Activated B cell treated with CpG ODN at 0.5 μM for 24 hours (primary cell): ENCODE measurements around the gene CPA4. TPM values are rescaled to one million over a fixed set of nuclear protein-coding genes. Genes with fewer than 3 reads are reported as not detected.
"Not testable (repeated sequence)": the region's sequence is repeated elsewhere in the genome, so short reads cannot be mapped to it uniquely, and the experiment has no call there.

Experiments
- ATAC-seq: fragments of 200-7000 bp; cut with Tn5 transposase; one replicate; pipeline ENCODE4 v1.10.0; 2021; ENCODE audit warnings: low read depth, mild to moderate bottlenecking, moderate library complexity
- CTCF ChIA-PET: fragments of 350-600 bp; sonication (Branson Sonifier 250); formaldehyde crosslinking; loops from one replicate; lab custom pipeline; 2021; ENCODE audit warnings: antibody characterized with exemption; lab: Charles Lee
- POLR2A ChIA-PET: fragments of 350-600 bp; sonication (Branson Sonifier 250); formaldehyde crosslinking; loops from one replicate; lab custom pipeline; 2021; ENCODE audit warnings: antibody characterized with exemption; lab: Charles Lee
- DNase-seq: peaks from one replicate; pipeline ENCODE4 v3.0.0; 2022
- H3K27ac Mint-ChIP-seq: one replicate; pipeline ENCODE4 v1.8.0; 2020; ENCODE audit warnings: mixed read lengths
- H3K27me3 Mint-ChIP-seq: one replicate; pipeline ENCODE4 v1.8.0; 2021; ENCODE audit warnings: mixed read lengths
- H3K36me3 Mint-ChIP-seq: one replicate; pipeline ENCODE4 v1.8.0; 2021; ENCODE audit warnings: low read depth, mixed read lengths
- H3K4me1 Mint-ChIP-seq: one replicate; pipeline ENCODE4 v1.8.0; 2021; ENCODE audit warnings: mixed read lengths
- H3K4me3 Mint-ChIP-seq: one replicate; pipeline ENCODE4 v1.8.0; 2020; ENCODE audit warnings: mild to moderate bottlenecking, mixed read lengths
- H3K9me3 Mint-ChIP-seq: one replicate; pipeline ENCODE4 v1.8.0; 2020; ENCODE audit warnings: mixed read lengths
- CTCF ChIP-seq: fragments of 200-600 bp; IDR thresholded peaks from one replicate; pipeline ENCODE4 v1.8.0; 2022; ENCODE audit warnings: antibody characterized with exemption, mild to moderate bottlenecking
- intact Hi-C: fragments of 100-400 bp; cut with micrococcal nuclease; formaldehyde crosslinking; loops from one replicate; pipeline ENCODE4 v1.15.1; 2024
- total RNA-seq: library from RNA; stranded (reverse); gene quantifications from 2 replicates; pipeline ENCODE4 v1.2.3, GENCODE V29; 2022

Gene CPA4
- not detected in 2 replicates for total RNA-seq

GRCh38 chr7:130292682-130293257 lies at the start of gene CPA4:
Gene CPA4, plus strand, starts transcription at chr7:130293161. Its CDS starts 20 bp downstream, at chr7:130293181.
- H3K4me3 Mint-ChIP-seq: no peak within 1 kb of the TSS
- ChIA-PET CTCF (interaction anchor here (0.8 kb wide), 1 partner anchor 10 kb away, joined by 3 read pairs; no protein-coding TSS in a partner anchor), POLR2A (no interaction called here)
- DNase-seq: no peak
- no peaks in the 10 kb centered on the region for H3K9me3 Mint-ChIP-seq
- no peaks in the 10 kb centered on the region for H3K36me3 Mint-ChIP-seq
- H3K27ac Mint-ChIP-seq: no peak within 1 kb of the TSS
- peaks cover 10% of the 10 kb centered on the region for H3K4me1 Mint-ChIP-seq
- intact Hi-C loops: no loop called here
- no peak for TF ChIP-seq CTCF
- ATAC-seq: peak; percentile 45
- no peaks in the 10 kb centered on the region for H3K27me3 Mint-ChIP-seq

- H3K4me1 Mint-ChIP-seq, intact Hi-C loops, H3K27ac Mint-ChIP-seq, POLR2A ChIA-PET, H3K9me3 Mint-ChIP-seq, DNase-seq, H3K4me3 Mint-ChIP-seq, ATAC-seq, H3K27me3 Mint-ChIP-seq, H3K36me3 Mint-ChIP-seq: not testable (repeated sequence)
- CTCF ChIA-PET: interaction anchor here (1.0 kb wide), 1 partner anchor 514 kb away, joined by 5 read pairs; no protein-coding TSS in a partner anchor
Observed at GRCh38 chr7:130243486-130243885, 49.5 kb upstream of the CPA4 start.

GRCh38 chr7:130246491-130246890 lies 46.5 kb upstream of the CPA4 start:
- H3K27ac Mint-ChIP-seq, CTCF ChIA-PET, H3K9me3 Mint-ChIP-seq, intact Hi-C loops, H3K4me1 Mint-ChIP-seq, H3K36me3 Mint-ChIP-seq, H3K27me3 Mint-ChIP-seq, H3K4me3 Mint-ChIP-seq, POLR2A ChIA-PET, DNase-seq, ATAC-seq: not testable (repeated sequence)

- intact Hi-C loops, H3K4me1 Mint-ChIP-seq: not testable (repeated sequence)
Observed at GRCh38 chr7:130248842-130249241, 44.1 kb upstream of the CPA4 start.

GRCh38 chr7:130249626-130250025 lies 43.3 kb upstream of the CPA4 start:
- H3K36me3 Mint-ChIP-seq, DNase-seq, H3K27ac Mint-ChIP-seq, POLR2A ChIA-PET, intact Hi-C loops, ATAC-seq, H3K27me3 Mint-ChIP-seq, CTCF ChIA-PET, H3K4me1 Mint-ChIP-seq, H3K4me3 Mint-ChIP-seq: not testable (repeated sequence)
- H3K9me3 Mint-ChIP-seq: peaks cover 10% of the 10 kb centered on the region

More at GRCh38 chr7:130248842-130249241, 44.1 kb upstream of the CPA4 start:
- POLR2A ChIA-PET, H3K27ac Mint-ChIP-seq, H3K4me3 Mint-ChIP-seq, CTCF ChIA-PET, DNase-seq, H3K27me3 Mint-ChIP-seq, H3K36me3 Mint-ChIP-seq, ATAC-seq: not testable (repeated sequence)
- peaks cover 10% of the 10 kb centered on the region for H3K9me3 Mint-ChIP-seq

- Mint-ChIP-seq H3K27me3 (peaks cover 7% of the 10 kb centered on the region), H3K4me3 (no peak overlapping the region), H3K9me3 (peaks cover 10% of the 10 kb centered on the region), H3K4me1 (no peaks in the 10 kb centered on the region), H3K27ac (no peak overlapping the region), H3K36me3 (no peaks in the 10 kb centered on the region)
- no peak for TF ChIP-seq CTCF
- DNase-seq (no peak), ATAC-seq (no peak)
- ChIA-PET POLR2A (no interaction called here), CTCF (no interaction called here)
- intact Hi-C loops: no loop called here
Observed at GRCh38 chr7:130254555-130254954, 38.4 kb upstream of the CPA4 start.

- CTCF ChIA-PET: no interaction called here
- H3K9me3 Mint-ChIP-seq: peaks cover 10% of the 10 kb centered on the region
- intact Hi-C loops: no loop called here
- no peak overlapping the region for H3K4me3 Mint-ChIP-seq
- TF ChIP-seq CTCF: no peak
- no peak overlapping the region for H3K27ac Mint-ChIP-seq
- no peaks in the 10 kb centered on the region for H3K36me3 Mint-ChIP-seq
- no peak for DNase-seq
- H3K4me1 Mint-ChIP-seq: no peaks in the 10 kb centered on the region
- POLR2A ChIA-PET: no interaction called here
- H3K27me3 Mint-ChIP-seq: peaks cover 7% of the 10 kb centered on the region
- no peak for ATAC-seq
Observed at GRCh38 chr7:130256704-130257103, 36.3 kb upstream of the CPA4 start.
